HL-60 (cell line): ENCODE data around the gene GFPT2.
A peak's percentile ranks its signal among the peaks of the same experiment; 100 is the strongest.

ENCODE experiments used
- DNase-seq, 2 experiments: peaks; one replicate each; pipeline ENCODE4 v3.0.0-alpha.2; 2010 to 2020; ENCODE audit warnings: low read depth in 1 of 2, low spot score in 1 of 2
- H3K27ac ChIP-seq: fragments of 250-450 bp; sonication (Bioruptor Pico); replicated peaks from 2 replicates; pipeline ENCODE4 v1.5.1; 2020; ENCODE audit warnings: mild to moderate bottlenecking, moderate library complexity
- H3K27me3 ChIP-seq: fragments of 250-450 bp; sonication (Bioruptor Pico); 2 replicates; pipeline ENCODE4 v1.5.1; 2021; ENCODE audit warnings: mild to moderate bottlenecking, moderate library complexity; ENCODE audit not compliant: insufficient read depth, poor library complexity, severe bottlenecking
- H3K4me3 ChIP-seq: replicated peaks from 2 replicates; pipeline ENCODE4 v1.5.1; 2011; ENCODE audit warnings: mild to moderate bottlenecking, control low read depth, low read length; ENCODE audit not compliant: insufficient read depth
- CTCF ChIP-seq: IDR thresholded peaks from one replicate; pipeline ENCODE4 v1.5.1; 2011; ENCODE audit warnings: low read length, control low read depth, inconsistent platforms; ENCODE audit not compliant: insufficient read depth
- GABPA ChIP-seq: IDR thresholded peaks from 2 replicates; pipeline ENCODE4 v1.6.1; 2012; ENCODE audit warnings: low read depth
- POLR2AphosphoS5 ChIP-seq: IDR thresholded peaks from 2 replicates; pipeline ENCODE4 v1.6.1; 2012; ENCODE audit warnings: low read depth
- SPI1 ChIP-seq: IDR thresholded peaks from 2 replicates; pipeline ENCODE4 v1.6.1; 2012; ENCODE audit warnings: low read depth, mild to moderate bottlenecking, borderline replicate concordance
- TF ChIP-seq, protein P1 (sequence below): IDR thresholded peaks from 2 replicates; pipeline ENCODE4 v1.6.1; 2012; ENCODE audit warnings: low read depth; ENCODE audit not compliant: insufficient replicate concordance

The GFPT2 gene

GRCh38 chr5:180290568-180291233 is 62.4 kb downstream of the GFPT2 start:
- DNase-seq = no peak
- H3K27ac ChIP-seq = no peak overlapping the region
- peak overlapping the region; percentile 59 for H3K4me3 ChIP-seq
- TF ChIP-seq SPI1 = no peak
- no peak for TF ChIP-seq CTCF
- TF ChIP-seq GABPA = no peak
- TF ChIP-seq, protein P1, sequence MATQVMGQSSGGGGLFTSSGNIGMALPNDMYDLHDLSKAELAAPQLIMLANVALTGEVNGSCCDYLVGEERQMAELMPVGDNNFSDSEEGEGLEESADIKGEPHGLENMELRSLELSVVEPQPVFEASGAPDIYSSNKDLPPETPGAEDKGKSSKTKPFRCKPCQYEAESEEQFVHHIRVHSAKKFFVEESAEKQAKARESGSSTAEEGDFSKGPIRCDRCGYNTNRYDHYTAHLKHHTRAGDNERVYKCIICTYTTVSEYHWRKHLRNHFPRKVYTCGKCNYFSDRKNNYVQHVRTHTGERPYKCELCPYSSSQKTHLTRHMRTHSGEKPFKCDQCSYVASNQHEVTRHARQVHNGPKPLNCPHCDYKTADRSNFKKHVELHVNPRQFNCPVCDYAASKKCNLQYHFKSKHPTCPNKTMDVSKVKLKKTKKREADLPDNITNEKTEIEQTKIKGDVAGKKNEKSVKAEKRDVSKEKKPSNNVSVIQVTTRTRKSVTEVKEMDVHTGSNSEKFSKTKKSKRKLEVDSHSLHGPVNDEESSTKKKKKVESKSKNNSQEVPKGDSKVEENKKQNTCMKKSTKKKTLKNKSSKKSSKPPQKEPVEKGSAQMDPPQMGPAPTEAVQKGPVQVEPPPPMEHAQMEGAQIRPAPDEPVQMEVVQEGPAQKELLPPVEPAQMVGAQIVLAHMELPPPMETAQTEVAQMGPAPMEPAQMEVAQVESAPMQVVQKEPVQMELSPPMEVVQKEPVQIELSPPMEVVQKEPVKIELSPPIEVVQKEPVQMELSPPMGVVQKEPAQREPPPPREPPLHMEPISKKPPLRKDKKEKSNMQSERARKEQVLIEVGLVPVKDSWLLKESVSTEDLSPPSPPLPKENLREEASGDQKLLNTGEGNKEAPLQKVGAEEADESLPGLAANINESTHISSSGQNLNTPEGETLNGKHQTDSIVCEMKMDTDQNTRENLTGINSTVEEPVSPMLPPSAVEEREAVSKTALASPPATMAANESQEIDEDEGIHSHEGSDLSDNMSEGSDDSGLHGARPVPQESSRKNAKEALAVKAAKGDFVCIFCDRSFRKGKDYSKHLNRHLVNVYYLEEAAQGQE = no peak
- no peak for TF ChIP-seq POLR2AphosphoS5
- no peaks in the 10 kb centered on the region for H3K27me3 ChIP-seq

DNA sequence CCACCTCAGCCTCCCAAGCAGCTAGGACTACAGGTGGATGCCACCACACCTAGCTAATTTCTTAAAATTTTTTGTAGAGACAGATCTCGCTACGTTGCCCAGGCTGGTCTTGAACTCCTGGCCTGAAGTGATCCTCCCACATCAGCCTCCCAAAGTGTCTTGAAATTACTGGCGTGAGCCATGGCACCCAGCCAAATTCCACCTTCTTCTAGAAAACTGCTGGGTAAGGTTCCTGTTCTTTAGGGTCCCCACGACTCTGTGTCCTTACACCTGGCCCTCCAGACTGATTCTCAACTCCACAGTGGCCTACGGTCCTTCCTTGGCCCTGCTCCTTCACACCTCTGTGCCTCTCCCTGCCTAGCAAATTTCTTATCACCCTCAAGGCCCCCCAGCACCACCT is 63.2 kb downstream of the GFPT2 start:
- Histone ChIP-seq H3K27me3 (no peaks in the 10 kb centered on the region), H3K4me3 (no peak overlapping the region), H3K27ac (no peak overlapping the region)
- no peak for TF ChIP-seq POLR2AphosphoS5
- no peak for TF ChIP-seq GABPA
- TF ChIP-seq, protein P1 = no peak
- TF ChIP-seq CTCF = no peak
- TF ChIP-seq SPI1 = no peak
- no peak for DNase-seq

GRCh38 chr5:180289433-180289832 is 63.7 kb downstream of the GFPT2 start:
- no peaks in the 10 kb centered on the region for H3K27me3 ChIP-seq
- no peak overlapping the region for H3K4me3 ChIP-seq
- TF ChIP-seq, protein P1 = no peak
- no peak for DNase-seq
- no peak overlapping the region for H3K27ac ChIP-seq
